Endothelial cell of hepatic sinusoid (primary cell): ENCODE data around the gene RER1.
"Not testable (repeated sequence)": the region's sequence is repeated elsewhere in the genome, so short reads cannot be mapped to it uniquely, and the experiment has no call there.

Experiments used
- in situ Hi-C: cut with HindIII; loops from 2 replicates; pipeline ENCODE4 v1.10.0; 2017; ENCODE audit warnings: low sequenced_read_pairs

RER1 gene

DNA sequence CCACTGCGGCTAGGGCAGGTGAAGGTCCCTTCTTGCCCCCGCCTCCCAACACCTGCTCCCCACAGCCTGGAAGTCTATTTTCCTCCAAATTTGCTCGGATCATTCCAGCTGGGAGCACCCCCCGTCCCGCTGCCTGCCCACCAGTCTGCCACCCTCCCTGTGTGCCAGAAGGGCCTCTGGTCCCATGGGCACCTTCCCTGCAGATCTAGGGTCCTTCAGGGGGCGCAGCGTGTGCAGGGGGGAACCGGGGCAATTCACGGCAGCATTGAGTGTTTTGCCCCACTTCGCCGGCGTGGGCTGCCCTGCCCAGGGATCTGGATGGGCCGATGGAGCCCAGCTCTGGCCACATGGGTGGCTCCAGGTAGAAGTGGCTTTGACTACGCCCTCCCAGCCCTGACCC is 47.0 kb downstream of the RER1 start:
- in situ Hi-C loops = no loop called here

DNA sequence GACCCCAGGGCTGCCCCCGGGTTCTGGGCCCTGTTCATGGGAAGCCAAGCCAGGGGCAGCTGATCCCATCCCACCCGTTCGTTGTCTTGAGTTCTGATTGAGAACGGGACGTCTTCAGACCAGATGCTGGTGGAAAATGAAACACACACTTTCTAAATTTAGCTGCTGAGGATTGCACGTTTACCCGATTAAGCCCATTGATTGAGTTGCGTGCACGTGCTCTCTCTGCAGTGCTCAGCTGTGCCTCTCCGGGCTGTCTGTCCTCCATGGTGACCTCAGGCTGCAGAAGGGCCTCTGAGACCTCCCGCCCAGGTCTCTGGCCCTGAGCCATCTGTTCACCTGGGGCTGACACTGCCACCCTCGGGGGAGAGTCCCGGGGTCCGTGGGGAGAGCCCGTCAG is 47.7 kb downstream of the RER1 start:
- in situ Hi-C loops = no loop called here

DNA sequence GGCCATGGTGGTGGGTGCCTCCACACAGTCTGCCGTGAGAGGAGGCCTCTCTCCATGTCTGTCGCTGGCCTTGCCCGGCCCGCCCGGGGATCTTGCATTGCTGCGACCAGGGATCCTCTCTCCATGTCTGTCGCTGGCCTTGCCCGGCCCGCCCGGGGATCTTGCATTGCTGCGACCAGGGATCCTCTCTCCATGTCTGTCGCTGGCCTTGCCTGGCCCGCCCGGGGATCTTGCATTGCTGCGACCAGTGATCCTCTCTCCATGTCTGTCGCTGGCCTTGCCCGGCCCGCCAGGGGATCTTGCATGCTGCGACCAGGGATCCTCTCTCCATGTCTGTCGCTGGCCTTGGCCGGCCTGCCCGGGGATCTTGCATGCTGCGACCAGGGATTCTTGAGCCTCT is 48.7 kb downstream of the RER1 start:
- in situ Hi-C loops = not testable (repeated sequence)

DNA sequence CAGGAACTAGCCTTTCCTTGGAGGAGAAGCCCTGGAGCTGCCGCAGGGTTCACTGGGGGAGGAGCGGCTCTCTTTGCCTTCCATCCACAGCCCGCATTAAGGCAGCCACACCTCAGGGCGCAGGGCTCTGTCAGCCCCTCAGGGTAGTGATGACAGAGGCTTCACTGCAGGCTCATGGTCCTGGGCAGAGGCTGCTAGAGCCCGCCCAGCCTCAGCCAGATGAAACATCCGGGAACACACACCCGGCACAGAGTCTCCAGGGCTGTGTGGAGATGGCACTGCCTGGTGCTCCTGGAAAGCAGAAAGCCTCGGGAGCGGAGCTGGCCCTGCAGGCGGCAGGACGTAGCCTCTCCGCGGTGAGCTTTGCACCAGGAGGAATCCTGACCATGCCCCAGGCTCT is 50.1 kb downstream of the RER1 start:
- in situ Hi-C loops = no loop called here

DNA sequence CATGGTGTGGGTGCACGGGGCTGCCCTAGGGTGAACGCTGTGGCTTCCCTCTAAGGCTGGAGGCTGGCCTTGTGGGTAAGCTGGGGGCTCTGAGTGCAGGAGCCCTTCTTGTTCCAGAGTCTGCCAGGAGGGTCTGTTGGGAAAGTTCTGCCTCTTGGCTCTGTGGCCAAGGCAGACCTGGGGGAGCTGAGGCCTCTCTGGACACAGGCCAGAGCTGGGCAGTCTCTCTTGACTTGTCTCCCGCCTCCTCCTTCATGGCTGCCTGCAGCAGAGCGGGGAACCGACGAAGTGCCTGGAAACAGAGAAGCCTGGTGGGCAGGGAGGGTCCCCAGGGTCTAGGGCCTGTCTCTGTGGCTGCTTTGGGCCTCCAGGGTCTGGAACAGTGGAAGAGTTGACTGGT is 51.0 kb downstream of the RER1 start:
- in situ Hi-C loops = no loop called here

DNA sequence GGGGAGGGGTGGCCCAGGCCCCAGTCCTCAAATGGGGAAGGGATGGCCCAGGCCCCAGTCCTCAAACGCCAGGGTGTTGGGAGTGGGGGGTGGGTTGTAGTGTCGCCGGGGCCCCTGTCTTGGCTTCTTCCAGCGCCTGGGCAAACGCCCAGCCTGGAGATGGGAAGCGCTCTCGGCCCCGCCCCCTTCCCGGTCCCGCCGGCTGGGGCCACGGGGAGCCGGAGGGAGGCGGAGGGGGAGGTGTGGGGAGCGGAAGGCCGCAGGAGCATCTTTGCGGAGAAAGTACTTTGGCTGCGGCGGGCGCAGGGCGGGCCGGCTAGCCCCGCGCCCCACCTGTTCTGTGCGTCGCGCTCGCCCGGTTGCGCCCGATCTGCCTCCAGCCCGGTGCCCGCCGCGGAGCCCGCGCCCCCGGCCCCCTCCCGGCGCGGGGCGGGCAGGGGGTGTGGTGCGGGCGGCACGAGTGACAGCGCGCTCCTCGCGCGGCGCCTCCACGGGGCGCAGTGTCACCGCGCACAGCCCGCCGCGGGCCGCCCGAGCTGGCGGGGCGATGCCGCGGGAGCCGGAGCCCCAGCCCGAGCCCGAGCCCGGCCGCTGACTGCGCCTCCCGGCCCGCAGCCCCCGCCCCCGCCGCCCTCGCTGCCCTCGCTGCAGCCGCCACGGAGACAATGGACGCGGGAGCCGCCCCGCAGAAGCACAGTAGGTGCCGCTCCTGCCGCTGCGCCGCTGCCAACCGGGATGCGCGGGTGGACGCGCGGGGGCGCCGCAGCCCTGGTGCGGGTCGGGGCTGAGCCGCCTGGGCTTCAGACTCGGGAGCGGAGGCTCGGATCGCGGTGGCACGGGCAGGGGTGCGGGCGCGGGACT is 51.9 kb downstream of the RER1 start:
- in situ Hi-C loops = no loop called here

DNA sequence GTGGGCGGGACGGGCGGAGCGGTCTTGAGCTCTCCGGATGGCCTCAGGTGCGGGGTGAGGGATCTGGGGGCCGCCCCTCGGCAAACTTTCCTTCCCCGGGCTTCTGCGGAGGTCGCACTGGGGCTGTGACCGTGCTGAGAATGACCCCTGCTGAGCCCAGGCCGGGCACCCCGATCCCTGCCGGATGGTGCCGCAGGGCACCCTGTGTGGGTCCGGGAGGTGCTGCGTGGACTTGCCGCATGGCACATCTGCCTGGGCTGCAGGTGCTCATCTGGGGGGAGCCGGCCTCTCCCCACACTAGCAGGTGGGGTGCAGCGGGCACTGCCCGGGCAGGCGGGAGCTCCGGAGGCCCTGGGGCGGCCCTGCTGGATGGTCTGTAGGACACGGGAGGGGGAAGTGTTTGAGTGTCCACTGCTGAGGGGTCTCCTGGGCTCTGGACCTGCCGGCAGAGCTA is 52.5 kb downstream of the RER1 start:
- in situ Hi-C loops = no loop called here

DNA sequence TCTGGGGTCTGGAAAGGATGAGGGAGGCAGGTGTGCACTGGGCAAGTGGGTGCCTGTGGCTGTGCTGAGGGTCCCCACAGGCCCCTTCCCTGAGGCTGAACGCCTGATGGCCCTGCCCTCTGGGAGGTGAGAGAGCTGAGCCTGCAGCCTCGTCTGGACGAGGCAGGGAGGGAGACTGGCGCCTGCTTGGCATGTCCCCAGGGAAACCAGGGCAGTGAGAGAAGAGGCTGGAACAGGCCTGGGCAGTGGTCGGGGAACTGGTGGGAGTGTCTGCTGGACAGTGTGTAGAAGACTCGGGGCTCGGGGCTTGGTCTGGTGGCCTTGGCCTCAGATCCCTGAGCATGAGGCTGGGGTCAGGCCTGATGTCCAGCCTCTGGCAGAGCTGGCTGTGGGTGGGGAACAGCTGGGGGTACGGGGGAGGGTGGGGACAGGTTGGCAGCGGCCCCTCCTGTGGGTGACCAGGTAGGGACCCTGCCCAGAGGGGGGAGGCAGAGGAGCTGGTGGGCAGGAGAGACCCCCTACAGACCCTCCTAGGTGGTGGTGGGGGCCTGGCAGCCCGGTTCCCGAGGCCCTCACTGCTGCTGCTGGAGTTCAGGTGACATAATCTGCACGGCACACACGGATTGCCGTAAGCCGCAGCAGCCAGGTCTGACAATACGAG is 53.7 kb downstream of the RER1 start:
- in situ Hi-C loops = no loop called here

DNA sequence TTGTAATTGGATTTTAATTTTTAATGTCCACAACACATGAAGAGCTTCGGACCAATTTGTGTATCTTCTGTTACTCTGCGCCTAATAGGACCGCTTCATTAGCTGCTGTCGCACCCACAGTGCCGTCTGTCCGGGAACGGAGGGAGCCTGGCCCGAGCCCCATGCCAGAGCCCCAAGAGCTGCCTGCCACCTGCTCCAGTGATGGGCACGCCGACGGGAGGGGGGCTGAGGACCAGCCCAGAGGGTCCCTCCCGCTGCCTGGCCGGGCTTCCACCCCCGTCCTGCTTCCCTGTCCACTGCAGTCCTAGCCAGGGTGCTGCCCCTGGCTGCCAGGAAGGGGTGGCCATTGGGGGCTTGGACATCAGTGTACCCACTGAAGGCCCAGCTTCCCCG is 54.2 kb downstream of the RER1 start:
- in situ Hi-C loops = no loop called here

DNA sequence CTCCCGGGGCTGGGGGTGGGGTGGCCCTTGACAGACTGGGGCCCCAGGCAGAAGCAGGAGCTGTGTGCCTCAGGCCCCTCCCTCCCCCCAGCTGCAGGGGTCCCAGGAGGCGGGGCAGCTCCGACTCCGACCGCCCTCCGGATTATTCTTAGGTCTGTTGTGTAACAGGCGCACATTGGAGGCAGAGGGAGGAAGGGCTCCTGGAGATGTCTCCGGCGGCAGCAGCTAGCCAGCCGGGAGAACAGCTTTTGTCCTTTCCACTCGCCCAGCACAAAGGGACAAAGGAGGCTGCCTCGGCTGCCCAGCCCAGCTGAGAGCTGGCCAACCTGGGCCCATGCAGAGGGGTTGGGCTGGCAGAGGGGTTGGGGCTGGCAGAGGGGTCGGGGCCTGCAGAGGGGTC is 54.8 kb downstream of the RER1 start:
- in situ Hi-C loops = no loop called here

DNA sequence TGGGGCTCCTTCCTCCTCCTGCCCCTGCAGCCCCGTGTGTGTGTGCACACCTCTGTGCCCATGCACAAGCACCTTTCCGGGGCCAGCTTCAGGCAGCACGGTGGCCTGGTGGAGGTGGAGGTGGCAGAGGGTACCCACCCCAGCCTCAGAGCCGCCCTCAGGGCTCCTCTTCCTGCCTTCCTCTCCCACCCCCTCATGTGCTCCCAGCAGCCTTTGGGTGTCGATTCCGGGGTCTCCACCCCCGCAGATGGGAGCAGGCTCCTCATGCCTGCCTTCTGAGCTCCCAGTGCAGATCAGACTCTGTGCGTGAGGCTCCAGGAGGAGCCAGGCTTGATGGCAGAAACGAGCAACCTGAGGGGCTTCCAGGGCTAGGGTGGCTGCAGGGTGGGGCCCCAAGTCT is 55.2 kb downstream of the RER1 start:
- in situ Hi-C loops = no loop called here

DNA sequence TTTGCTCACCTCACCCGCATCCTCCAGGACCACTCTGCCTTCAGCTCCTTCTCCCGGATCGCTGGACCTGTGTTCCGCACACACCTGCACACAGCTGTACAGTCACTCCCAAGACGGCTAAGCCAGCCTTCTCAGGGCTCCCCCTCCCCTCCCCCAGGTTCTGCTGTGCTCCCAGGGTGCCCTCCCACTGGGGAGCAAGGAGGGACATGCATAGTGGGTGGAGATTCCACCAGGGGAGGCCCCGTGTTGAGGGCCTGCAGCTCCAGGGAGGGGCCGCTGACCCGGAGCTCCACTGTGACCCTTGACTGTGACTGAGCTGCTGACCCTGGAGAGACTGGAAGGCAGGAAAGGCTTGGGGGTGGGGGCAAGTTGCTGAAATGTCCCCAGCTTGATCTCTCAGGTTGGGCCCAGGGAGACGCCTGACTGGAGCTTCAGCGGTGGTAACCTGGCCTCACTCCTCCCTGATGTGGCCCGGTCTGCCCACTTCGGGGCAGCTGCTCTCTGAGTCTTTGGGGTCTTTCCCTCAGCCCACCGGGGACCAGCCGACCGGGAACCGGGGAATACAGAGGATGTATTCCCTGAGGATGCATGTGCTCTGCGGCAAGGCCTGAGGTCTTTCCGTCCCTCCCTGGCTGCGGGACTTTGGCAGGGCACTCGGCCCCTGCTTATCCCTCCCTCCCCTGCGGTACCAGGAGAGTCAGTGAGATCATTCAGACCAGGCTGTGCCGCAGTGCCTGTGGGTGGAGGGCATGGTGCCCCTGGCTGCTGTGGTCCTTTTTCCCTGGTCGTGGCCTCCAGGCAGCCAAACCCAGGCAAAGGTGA is 55.8 kb downstream of the RER1 start:
- in situ Hi-C loops = no loop called here

DNA sequence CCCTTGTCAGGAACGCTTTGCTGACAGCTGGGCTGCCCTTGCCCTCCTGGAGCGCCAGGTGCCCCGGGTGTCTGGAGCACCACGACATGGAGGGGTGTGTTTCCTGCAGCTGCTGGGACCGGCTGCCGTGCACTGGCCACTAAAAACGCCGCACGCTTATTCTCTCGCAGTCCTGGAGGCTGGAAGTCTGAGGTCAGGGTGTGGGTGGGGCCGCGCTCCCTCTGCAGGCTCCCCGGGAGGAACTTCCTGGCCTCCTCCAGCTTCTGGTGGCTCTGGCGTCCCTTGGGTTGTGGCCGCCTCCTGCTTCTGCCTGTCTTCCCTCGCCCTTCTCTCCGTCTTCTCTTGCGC is 56.4 kb downstream of the RER1 start:
- in situ Hi-C loops = no loop called here

DNA sequence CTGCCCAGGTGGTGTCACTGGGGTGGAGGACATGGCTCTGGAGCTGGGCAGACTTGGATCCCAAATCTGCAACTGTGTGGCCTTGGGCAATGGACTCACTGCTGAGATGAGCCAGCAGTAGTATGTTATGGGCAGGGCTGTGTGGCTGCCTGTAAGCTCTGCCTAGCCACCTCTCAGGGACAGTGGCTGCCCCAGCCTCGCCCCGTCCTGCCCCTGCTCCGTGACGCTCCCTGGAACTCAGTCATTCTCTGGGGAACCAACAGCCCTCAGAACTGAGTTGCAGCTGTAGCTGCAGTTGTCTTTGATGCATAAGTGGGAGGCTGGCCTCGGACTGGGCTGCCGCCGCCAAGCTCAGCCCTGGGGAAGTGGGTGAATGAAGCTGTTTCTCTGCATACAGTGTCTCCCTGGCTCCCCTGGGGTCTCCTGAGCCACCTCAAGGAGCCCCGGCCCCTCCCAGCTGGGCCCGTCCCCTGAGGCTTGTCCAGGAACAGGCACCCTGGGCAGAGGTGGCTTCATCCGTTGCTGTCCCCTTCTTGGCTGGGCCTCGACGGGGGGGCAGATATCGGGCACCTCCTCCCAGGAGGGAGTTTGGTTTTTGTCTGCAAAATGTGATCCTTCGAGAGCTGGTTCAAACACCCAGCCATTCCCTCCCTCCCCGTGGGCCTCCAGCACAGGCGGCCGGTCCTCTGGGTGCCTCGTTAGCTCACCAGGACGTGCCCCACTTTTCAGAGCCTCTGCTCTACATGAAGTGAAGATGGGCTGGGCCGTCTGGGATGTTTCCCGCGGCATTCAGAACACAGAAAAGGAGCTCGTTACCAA is 58.2 kb downstream of the RER1 start:
- in situ Hi-C loops = no loop called here

DNA sequence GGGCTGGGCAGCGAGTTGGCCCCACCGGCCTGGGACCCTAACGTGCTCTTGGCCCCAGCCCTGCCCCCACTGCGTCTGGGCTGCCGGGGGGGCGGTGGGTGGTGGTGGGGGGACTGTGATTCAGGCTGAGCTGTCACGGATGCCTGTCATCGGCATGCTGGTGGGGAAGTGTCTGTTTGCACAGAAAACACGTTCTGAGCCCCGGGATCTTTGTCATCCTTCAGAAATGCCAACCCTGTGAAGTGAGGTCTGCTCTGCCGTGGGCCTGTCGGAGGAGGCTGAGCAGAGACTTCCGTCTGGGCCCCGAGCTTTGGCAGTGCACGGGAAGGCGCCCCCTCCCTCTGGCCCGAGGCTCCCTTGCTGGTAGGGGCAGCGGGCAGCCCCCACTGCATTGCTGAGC is 60.1 kb downstream of the RER1 start:
- in situ Hi-C loops = no loop called here

DNA sequence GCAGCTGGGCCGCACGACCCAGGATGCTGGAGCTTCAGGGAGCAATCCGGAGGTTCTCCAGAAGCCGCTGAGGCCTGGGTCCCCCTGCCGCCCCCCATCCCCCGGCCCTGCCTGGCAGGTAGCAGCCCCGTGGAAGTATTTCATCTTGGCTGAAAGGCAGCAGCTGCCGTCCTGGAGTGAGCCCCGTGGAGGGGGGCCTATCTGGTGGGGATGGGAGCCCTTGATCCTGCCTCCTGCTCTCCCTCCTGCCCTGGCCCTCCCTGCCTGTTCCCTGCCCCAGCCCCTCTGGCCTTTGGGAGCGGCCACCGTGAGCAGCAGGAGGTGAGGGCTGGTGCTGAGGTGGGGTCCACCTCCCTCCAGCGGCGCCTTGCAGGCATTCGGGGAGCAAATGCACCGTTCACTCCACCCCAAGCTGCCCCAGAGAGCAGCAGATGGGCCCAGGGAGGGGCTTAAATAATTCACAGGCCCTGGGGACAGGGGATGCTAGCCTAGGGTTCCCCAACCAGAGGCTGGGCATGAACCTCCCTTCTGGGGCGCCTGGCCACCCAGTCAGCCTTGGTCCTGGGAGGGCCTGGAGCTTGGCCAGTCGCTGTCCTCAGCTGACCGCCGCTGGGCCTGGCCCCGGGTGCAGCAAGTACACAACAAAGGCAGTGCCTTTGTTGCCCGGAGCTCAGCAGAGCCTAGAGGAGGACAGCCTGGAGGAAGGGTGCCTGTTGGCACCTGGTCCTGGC is 60.7 kb downstream of the RER1 start:
- in situ Hi-C loops = no loop called here

DNA sequence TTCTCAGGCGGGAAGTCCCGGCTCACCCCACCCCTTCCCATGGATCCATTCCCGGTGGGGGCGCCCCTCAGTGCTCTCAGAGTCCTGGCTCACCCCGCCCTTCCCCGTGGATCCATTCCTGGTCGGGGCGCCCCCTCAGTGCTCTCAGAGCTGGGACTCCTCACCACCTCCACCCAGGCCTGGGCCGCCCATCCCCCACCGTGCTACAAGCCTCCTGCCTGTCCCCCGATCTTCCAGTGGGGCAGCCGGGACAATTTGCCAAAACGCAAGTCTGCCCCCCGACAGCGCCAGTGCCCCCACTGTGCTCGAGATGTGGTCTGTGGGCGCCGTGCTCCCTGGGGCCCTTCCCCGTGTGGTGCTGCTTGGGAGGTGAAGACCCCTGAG is 61.3 kb downstream of the RER1 start:
- in situ Hi-C loops = no loop called here

DNA sequence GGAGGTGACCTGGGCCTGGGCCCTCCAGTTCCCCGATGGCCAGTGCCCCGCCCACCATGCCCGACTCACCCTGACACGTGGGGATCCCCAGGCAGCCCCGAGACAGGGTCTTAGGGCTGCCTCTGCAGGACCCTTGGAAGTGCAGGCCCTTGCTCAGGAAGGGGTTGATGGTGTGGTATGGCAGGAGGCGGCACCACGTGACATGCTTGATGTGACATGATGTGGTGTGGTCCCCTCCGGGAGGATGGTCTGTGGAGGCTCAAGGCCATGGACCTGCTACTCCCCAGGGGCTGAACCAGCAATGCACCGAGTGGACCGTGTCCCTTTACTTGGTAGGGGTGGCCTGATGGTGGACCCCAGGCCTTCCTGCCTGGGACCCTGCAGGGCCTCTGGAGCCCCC is 62.6 kb downstream of the RER1 start:
- in situ Hi-C loops = no loop called here
